GM19193 (cell line): ENCODE measurements around the gene CCDC158.

Experiments
- POLR2A ChIP-seq: IDR thresholded peaks from 4 replicates; pipeline ENCODE4 v1.6.1; 2011; ENCODE audit not compliant: insufficient read depth, insufficient read length; ENCODE audit errors: extremely low read depth

CCDC158 gene

DNA sequence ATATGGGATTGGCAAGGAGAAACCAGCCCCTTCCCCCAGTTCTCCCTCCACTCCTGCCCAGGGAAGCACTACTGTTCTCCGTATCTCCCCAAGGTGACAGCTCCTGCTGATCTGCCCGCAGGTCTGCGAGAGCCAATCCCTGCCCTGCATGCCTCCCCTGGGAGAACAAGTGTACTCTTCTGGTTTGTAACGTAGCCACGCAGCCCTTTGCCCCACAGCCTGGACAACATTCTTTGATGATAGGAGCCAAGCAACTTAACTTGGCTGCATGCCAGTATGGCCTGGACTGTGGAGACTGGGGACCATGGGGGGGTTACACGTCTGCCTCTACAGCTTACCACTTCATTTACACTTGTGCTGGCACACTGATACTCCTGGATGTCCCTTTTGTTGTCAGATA is 112.4 kb downstream of the CCDC158 start:
- no peak for TF ChIP-seq POLR2A

GRCh38 chr4:76307660-76308014 is 113.3 kb downstream of the CCDC158 start:
- no peak for TF ChIP-seq POLR2A

- TF ChIP-seq POLR2A, result no peak
Observed at GRCh38 chr4:76306882-76307659, 113.9 kb downstream of the CCDC158 start.

- no peak for TF ChIP-seq POLR2A
Observed at GRCh38 chr4:76305971-76306881, 114.7 kb downstream of the CCDC158 start, which contains the start of gene STBD1. Gene STBD1 (plus strand): TSS chr4:76306733. CDS start chr4:76306770, 37 bp downstream.

- TF ChIP-seq POLR2A, result no peak
Observed at GRCh38 chr4:76305033-76305687, 115.8 kb downstream of the CCDC158 start.

GRCh38 chr4:76302826-76303438 is 118.0 kb downstream of the CCDC158 start:
- no peak for TF ChIP-seq POLR2A

DNA sequence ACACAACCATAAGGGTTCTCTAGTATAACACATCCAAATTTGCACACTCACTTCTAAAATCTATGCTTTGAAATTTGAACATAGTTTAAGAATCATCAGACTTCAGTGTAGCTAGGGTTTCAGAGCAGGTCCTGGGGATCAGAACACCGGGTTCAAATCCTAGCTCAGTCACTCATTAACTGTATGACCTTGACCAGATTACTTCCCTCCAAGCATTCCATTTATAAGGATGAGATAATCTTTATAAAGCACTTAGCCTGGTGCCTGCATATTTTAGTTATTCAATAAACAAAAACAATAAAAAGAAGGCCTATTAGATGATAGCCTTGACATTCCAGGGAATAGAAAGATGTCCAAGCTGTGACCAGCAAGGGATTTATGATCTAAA is 119.2 kb downstream of the CCDC158 start:
- no peak for TF ChIP-seq POLR2A

DNA sequence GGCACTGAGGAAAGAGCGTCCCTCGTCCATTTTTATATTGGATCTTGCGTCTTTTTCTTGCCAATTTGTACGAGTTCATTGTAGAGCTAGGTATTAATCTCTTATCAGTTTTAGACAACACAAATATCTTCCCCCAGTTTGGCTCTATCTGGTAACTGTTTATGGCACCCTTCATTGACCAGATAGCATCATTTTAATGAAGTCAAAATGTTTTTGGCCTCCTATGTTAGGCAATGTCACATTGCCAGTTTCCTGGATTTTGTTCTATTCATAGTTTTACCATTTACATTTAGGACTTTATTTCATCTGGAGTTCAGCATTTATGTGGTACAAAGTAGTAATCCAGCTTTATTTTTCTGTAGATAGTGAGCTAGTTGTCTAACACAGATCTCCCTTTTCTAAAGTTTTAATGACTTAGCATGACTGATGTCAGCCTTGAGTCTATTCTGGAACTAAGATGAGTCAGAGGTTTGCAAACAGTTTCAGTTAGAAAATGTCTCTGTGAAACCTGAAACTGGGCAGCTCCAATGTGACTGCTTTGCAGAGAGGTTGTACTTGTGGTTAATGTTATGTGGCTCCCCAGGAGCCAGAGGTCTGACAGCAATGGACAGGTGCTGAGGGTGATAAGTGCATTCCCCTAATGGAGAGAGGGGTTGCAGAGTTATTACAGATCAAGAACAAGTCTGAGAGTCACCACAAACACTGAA is 119.7 kb downstream of the CCDC158 start:
- no peak for TF ChIP-seq POLR2A

- TF ChIP-seq POLR2A, result no peak
Observed at GRCh38 chr4:76300012-76300411, 120.9 kb downstream of the CCDC158 start.

- TF ChIP-seq POLR2A, result no peak
Observed at GRCh38 chr4:76298227-76298626, 122.7 kb downstream of the CCDC158 start.

- no peak for TF ChIP-seq POLR2A
Observed at GRCh38 chr4:76296286-76296820, 124.6 kb downstream of the CCDC158 start.

DNA sequence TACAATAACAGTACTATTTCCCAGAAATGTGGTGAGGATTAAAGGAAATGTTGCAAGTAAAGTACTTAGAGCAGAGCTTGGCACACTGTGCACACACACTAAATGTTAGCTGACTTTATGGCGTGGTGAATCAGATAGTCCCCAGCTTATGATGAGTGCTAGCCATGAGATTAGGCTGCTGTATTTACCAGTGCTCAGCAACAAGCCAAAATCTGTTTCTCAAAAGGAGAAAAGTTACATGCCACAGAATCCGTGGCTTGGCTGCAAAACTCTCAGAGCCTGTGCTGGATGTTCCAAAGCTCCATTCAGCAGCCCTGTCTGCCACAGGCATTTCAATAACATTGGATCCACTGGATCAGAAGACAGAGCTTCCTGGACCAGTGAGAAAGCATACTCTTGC is 127.2 kb downstream of the CCDC158 start:
- no peak for TF ChIP-seq POLR2A

- no peak for TF ChIP-seq POLR2A
Observed at GRCh38 chr4:76292730-76293129, 128.2 kb downstream of the CCDC158 start.

- TF ChIP-seq POLR2A, result no peak
Observed at GRCh38 chr4:76283900-76284299, 137.0 kb downstream of the CCDC158 start.
